ENCODE results near the gene ZIC1. TPM values are rescaled to one million over a fixed set of nuclear protein-coding genes. Genes with fewer than 3 reads are reported as not detected.

ZIC1 gene
- total and polyA plus RNA-seq, 4 donors: under 0.01 to 0.10 TPM; not detected in 2

GRCh38 chr3:147426931-147427330 is 17.8 kb downstream of the ZIC1 start:
- no peak for TF ChIP-seq CTCF (IDR thresholded peaks at IDR 0.05; ENCODE audit: control extremely low read depth, extremely low read depth)
- Histone ChIP-seq H3K9ac (ENCODE audit: insufficient read depth in 1 of 2, low read length in 2 of 2) (no peak overlapping the region), H3K9me3 (ENCODE audit: control insufficient read depth in 4 of 4, insufficient read depth in 3 of 4, low read length in 3 of 4) (peaks cover 0 to 10% (median 0%) of the 10 kb centered on the region in 4 donors), H3K36me3 (ENCODE audit: control insufficient read depth in 4 of 4, insufficient read depth in 4 of 4, low read length in 4 of 4) (no peaks in the 10 kb centered on the region), H3K27me3 (ENCODE audit: control insufficient read depth in 3 of 3, insufficient read depth in 3 of 3, low read length in 2 of 3) (peaks cover 15 to 90% (median 72%) of the 10 kb centered on the region in 3 donors), H3K4me3 (no peak overlapping the region), H3K27ac (ENCODE audit: low read depth in 1 of 2, low read length in 1 of 2) (no peak overlapping the region), H3K4me1 (ENCODE audit: control insufficient read depth in 5 of 5, insufficient read depth in 5 of 5, low read length in 5 of 5) (peaks cover 0 to 12% (median 0%) of the 10 kb centered on the region in 5 donors)
- WGBS, 2 donors: 88 to 92% methylated on average over 2 of the region's 2 CpGs
- ATAC-seq (ENCODE audit: insufficient read depth, low FRiP score) (no peak), DNase-seq (no peak)

- Histone ChIP-seq H3K9ac (ENCODE audit: insufficient read depth in 1 of 2, low read length in 2 of 2) (no peak overlapping the region), H3K27me3 (ENCODE audit: control insufficient read depth in 3 of 3, insufficient read depth in 3 of 3, low read length in 2 of 3) (peaks cover 14 to 88% (median 67%) of the 10 kb centered on the region in 3 donors), H3K36me3 (ENCODE audit: control insufficient read depth in 4 of 4, insufficient read depth in 4 of 4, low read length in 4 of 4) (no peaks in the 10 kb centered on the region), H3K4me3 (no peak overlapping the region), H3K4me1 (ENCODE audit: control insufficient read depth in 5 of 5, insufficient read depth in 5 of 5, low read length in 5 of 5) (peaks cover 0 to 12% (median 0%) of the 10 kb centered on the region in 5 donors), H3K27ac (ENCODE audit: low read depth in 1 of 2, low read length in 1 of 2) (no peak overlapping the region), H3K9me3 (ENCODE audit: control insufficient read depth in 4 of 4, insufficient read depth in 3 of 4, low read length in 3 of 4) (peaks cover 0 to 8% (median 0%) of the 10 kb centered on the region in 4 donors)
- no peak for TF ChIP-seq CTCF (IDR thresholded peaks at IDR 0.05; ENCODE audit: control extremely low read depth, extremely low read depth)
- no peak for DNase-seq
- ATAC-seq (ENCODE audit: insufficient read depth, low FRiP score): no peak
- 68 to 69% methylated on average over 3 of the region's 3 CpGs for WGBS, 2 donors
These were observed 18.6 kb downstream of the ZIC1 start for GRCh38 chr3:147427746-147428145.

- peaks cover 0 to 9% (median 0%) of the 10 kb centered on the region in 5 donors for H3K4me1 ChIP-seq (ENCODE audit: control insufficient read depth in 5 of 5, insufficient read depth in 5 of 5, low read length in 5 of 5)
- H3K27ac ChIP-seq (ENCODE audit: low read depth in 1 of 2, low read length in 1 of 2): no peak overlapping the region
- TF ChIP-seq CTCF (IDR thresholded peaks at IDR 0.05; ENCODE audit: control extremely low read depth, extremely low read depth): no peak
- ATAC-seq (ENCODE audit: insufficient read depth, low FRiP score) (no peak), DNase-seq (no peak)
- H3K27me3 ChIP-seq (ENCODE audit: control insufficient read depth in 3 of 3, insufficient read depth in 3 of 3, low read length in 2 of 3): peaks cover 8 to 82% (median 61%) of the 10 kb centered on the region in 3 donors
- peaks cover 0 to 3% (median 0%) of the 10 kb centered on the region in 4 donors for H3K9me3 ChIP-seq (ENCODE audit: control insufficient read depth in 4 of 4, insufficient read depth in 3 of 4, low read length in 3 of 4)
- no peak overlapping the region for H3K4me3 ChIP-seq
- no peak overlapping the region for H3K9ac ChIP-seq (ENCODE audit: insufficient read depth in 1 of 2, low read length in 2 of 2)
- WGBS, 2 donors: 84 to 86% methylated on average over 1 of the region's 1 CpG
- no peaks in the 10 kb centered on the region for H3K36me3 ChIP-seq (ENCODE audit: control insufficient read depth in 4 of 4, insufficient read depth in 4 of 4, low read length in 4 of 4)
These were observed 19.2 kb downstream of the ZIC1 start for GRCh38 chr3:147428326-147428725.

GRCh38 chr3:147428754-147429153 is 19.6 kb downstream of the ZIC1 start:
- 95 to 96% methylated on average over 2 of the region's 2 CpGs for WGBS, 2 donors
- peaks cover 8 to 77% (median 57%) of the 10 kb centered on the region in 3 donors for H3K27me3 ChIP-seq (ENCODE audit: control insufficient read depth in 3 of 3, insufficient read depth in 3 of 3, low read length in 2 of 3)
- no peak for DNase-seq

More at GRCh38 chr3:147428754-147429153, 19.6 kb downstream of the ZIC1 start:
- Histone ChIP-seq H3K36me3 (ENCODE audit: control insufficient read depth in 4 of 4, insufficient read depth in 4 of 4, low read length in 4 of 4) (no peaks in the 10 kb centered on the region), H3K4me3 (no peak overlapping the region), H3K4me1 (ENCODE audit: control insufficient read depth in 5 of 5, insufficient read depth in 5 of 5, low read length in 5 of 5) (peaks cover 0 to 8% (median 0%) of the 10 kb centered on the region in 5 donors), H3K27ac (ENCODE audit: low read depth in 1 of 2, low read length in 1 of 2) (no peak overlapping the region), H3K9ac (ENCODE audit: insufficient read depth in 1 of 2, low read length in 2 of 2) (no peak overlapping the region), H3K9me3 (ENCODE audit: control insufficient read depth in 4 of 4, insufficient read depth in 3 of 4, low read length in 3 of 4) (peaks cover 0 to 2% (median 0%) of the 10 kb centered on the region in 4 donors)
- no peak for TF ChIP-seq CTCF (IDR thresholded peaks at IDR 0.05; ENCODE audit: control extremely low read depth, extremely low read depth)
- ATAC-seq (ENCODE audit: insufficient read depth, low FRiP score): no peak

Measured in lung (tissue), 12 donors.